Fibroblast of lung (primary cell): Measurements from ENCODE around the gene ERICH6.

Experiments
- EZH2 ChIP-seq: IDR thresholded peaks from 2 replicates; pipeline ENCODE4 v1.5.1; 2012; ENCODE audit warnings: low read length, control low read depth, mild to moderate bottlenecking; ENCODE audit errors: missing control alignments
- TF ChIP-seq, protein P1 (sequence below), 2 donors: IDR thresholded peaks in 1 of 2; conservative IDR thresholded peaks in 1 of 2; 1 replicate in 1 of 2; 2 replicates in 1 of 2; pipeline ENCODE4 v1.5.1; 2011 to 2012; ENCODE audit warnings: low read length in 2 of 2, control low read depth in 1 of 2, inconsistent platforms in 1 of 2, low read depth in 1 of 2, mild to moderate bottlenecking in 1 of 2

DNA sequence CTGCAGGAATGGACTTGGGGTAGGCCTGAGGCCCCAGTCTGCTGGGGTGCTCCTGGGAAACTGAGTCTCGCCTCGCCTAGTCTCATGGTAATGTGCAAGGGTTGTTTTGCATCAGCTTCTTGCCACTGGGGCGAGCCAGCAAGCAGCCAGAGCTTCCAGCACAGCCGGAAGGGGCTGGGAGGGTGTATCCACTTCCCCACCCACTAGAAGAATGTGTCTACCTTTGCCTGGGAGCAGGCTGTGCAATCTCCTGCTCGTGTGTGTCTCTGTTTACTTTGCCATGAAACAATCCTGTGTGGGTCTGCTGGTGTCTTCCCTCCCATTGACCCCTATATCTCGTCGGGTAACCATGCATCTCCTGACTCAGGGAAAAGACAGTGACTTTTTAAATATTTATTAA is 21.8 kb upstream of the ERICH6 start:
- TF ChIP-seq, protein P1, sequence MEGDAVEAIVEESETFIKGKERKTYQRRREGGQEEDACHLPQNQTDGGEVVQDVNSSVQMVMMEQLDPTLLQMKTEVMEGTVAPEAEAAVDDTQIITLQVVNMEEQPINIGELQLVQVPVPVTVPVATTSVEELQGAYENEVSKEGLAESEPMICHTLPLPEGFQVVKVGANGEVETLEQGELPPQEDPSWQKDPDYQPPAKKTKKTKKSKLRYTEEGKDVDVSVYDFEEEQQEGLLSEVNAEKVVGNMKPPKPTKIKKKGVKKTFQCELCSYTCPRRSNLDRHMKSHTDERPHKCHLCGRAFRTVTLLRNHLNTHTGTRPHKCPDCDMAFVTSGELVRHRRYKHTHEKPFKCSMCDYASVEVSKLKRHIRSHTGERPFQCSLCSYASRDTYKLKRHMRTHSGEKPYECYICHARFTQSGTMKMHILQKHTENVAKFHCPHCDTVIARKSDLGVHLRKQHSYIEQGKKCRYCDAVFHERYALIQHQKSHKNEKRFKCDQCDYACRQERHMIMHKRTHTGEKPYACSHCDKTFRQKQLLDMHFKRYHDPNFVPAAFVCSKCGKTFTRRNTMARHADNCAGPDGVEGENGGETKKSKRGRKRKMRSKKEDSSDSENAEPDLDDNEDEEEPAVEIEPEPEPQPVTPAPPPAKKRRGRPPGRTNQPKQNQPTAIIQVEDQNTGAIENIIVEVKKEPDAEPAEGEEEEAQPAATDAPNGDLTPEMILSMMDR (conservative IDR thresholded peaks at IDR 0.05 in 1 of 2, IDR thresholded peaks at IDR 0.05 in 1 of 2; ENCODE audit: low read depth in 1 of 2, low read length in 2 of 2): no peak
- no peak for TF ChIP-seq EZH2
